ENCODE results near the gene NRAP. TPM values are rescaled to one million over a fixed set of nuclear protein-coding genes. Genes with fewer than 3 reads are reported as not detected.

The NRAP gene, protein sequence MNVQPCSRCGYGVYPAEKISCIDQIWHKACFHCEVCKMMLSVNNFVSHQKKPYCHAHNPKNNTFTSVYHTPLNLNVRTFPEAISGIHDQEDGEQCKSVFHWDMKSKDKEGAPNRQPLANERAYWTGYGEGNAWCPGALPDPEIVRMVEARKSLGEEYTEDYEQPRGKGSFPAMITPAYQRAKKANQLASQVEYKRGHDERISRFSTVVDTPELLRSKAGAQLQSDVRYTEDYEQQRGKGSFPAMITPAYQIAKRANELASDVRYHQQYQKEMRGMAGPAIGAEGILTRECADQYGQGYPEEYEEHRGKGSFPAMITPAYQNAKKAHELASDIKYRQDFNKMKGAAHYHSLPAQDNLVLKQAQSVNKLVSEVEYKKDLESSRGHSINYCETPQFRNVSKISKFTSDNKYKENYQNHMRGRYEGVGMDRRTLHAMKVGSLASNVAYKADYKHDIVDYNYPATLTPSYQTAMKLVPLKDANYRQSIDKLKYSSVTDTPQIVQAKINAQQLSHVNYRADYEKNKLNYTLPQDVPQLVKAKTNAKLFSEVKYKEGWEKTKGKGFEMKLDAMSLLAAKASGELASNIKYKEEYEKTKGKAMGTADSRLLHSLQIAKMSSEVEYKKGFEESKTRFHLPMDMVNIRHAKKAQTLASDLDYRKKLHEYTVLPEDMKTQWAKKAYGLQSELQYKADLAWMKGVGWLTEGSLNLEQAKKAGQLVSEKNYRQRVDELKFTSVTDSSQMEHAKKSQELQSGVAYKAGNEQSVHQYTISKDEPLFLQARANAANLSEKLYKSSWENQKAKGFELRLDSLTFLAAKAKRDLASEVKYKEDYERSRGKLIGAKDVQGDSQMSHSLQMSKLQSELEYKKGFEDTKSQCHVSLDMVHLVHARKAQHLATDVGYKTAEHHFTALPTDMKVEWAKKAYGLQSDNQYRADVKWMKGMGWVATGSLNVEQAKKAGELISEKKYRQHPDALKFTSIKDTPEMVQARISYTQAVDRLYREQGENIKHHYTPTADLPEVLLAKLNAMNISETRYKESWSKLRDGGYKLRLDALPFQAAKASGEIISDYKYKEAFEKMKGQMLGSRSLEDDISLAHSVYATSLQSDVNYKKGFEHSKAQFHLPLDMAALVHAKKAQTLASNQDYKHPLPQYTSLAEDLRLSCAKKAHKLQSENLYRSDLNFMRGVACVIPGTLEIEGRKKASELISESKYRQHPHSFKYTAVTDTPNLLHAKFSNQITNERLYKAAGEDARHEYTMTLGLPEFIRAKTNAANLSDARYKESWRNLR (N-terminal part only)
- polyA plus RNA-seq (2013, experiment 1 of 2) = not detected
- not detected for polyA plus RNA-seq (2013, experiment 2 of 2)

DNA sequence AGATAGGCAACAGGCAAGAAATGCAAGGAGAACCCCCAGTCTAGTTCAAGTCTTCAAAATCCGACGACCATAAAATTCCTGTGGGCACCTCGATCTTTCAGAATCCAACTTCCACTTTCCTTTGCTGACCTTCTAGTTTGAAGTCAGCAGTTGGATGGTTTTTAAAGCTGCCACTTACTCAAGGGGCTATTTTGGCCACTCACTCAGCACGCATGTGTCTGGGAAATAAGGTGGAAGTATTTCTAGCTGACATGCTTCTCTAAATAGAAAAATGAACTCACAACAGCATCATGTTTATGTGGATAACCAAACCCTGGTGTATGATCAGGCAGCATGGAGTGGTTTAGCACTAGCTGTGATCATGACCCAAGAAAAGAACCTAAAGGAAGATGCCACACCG lies at the start of gene NRAP:
Gene NRAP (minus strand): TSS at position 134 of the 400 bp plus-strand sequence. CDS start 159 bp downstream, outside the sequence.
- no peak within 1 kb of the TSS for H2BK120ac ChIP-seq (ENCODE audit: low read depth, low read length)
- no peak within 1 kb of the TSS for H2AFZ ChIP-seq (ENCODE audit: low read depth, low read length)
- WGBS = no CpG with 5 or more reads among the region's 5 CpGs

DNA sequence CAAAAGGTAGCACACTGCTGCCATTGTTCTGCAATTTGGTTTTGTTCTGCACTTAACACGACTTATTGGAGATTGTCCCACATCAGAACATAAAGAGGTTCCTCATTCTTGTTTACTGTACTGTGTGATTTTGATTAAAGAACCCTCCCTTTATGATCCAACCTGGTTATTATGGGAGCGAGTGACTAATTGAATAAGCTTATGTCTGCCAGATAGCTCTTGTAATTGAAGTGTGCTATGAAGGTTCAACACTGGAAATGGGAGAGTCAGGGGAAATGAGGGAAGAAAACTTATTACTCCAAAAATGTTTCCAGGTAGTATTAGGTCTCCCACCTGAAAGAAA lies 49.8 kb upstream of the NRAP start:
- WGBS = no CpG with 5 or more reads among the region's 2 CpGs
- no peak overlapping the region for H3K9ac ChIP-seq (ENCODE audit: low read length)

More for the DNA sequence above, at the start of gene NRAP:
- Histone ChIP-seq H3K4me1 (ENCODE audit: control insufficient read depth, insufficient read depth, low read depth, low read length) (peaks cover 2% of the 10 kb centered on the region), H2AK5ac (ENCODE audit: low read length, severe bottlenecking) (no peak within 1 kb of the TSS), H3K4me2 (ENCODE audit: low read length, poor library complexity, severe bottlenecking) (no peak within 1 kb of the TSS), H3K27ac (ENCODE audit: low read length, poor library complexity, severe bottlenecking) (no peak within 1 kb of the TSS), H2BK15ac (ENCODE audit: low read depth, poor library complexity, severe bottlenecking) (no peak within 1 kb of the TSS), H3K36me3 (ENCODE audit: control insufficient read depth in 1 of 2, insufficient read depth in 2 of 2, low read depth in 1 of 2, low read length in 2 of 2) (no peaks in the 10 kb centered on the region), H3K4ac (ENCODE audit: low read depth in 1 of 2, low read length in 2 of 2) (no peak within 1 kb of the TSS), H2BK5ac (ENCODE audit: low read depth, low read length, poor library complexity, severe bottlenecking) (no peak within 1 kb of the TSS), H3K23ac (ENCODE audit: low read length in 2 of 2) (no peak within 1 kb of the TSS), H3K4me3 (ENCODE audit: insufficient read depth in 1 of 2, low read depth in 1 of 2, low read length in 2 of 2) (no peak within 1 kb of the TSS), H2BK12ac (ENCODE audit: low read length in 2 of 2) (no peak within 1 kb of the TSS), H3K9ac (ENCODE audit: low read length) (no peak within 1 kb of the TSS), H3K79me1 (replicated peaks; ENCODE audit: low read length, poor library complexity, severe bottlenecking) (no peaks in the 10 kb centered on the region), H3K18ac (ENCODE audit: low read depth in 1 of 2, low read length in 2 of 2) (no peak within 1 kb of the TSS), H4K8ac (ENCODE audit: low read length) (no peak within 1 kb of the TSS), H4K91ac (ENCODE audit: low read length) (no peak within 1 kb of the TSS), H3K27me3 (ENCODE audit: control insufficient read depth in 1 of 2, insufficient read depth in 1 of 2, low read length in 2 of 2) (no peaks in the 10 kb centered on the region), H3K9me3 (ENCODE audit: control insufficient read depth, low read length) (no peaks in the 10 kb centered on the region), H3K14ac (ENCODE audit: low read length in 2 of 2) (no peak within 1 kb of the TSS)
- no peak for DNase-seq

DNA sequence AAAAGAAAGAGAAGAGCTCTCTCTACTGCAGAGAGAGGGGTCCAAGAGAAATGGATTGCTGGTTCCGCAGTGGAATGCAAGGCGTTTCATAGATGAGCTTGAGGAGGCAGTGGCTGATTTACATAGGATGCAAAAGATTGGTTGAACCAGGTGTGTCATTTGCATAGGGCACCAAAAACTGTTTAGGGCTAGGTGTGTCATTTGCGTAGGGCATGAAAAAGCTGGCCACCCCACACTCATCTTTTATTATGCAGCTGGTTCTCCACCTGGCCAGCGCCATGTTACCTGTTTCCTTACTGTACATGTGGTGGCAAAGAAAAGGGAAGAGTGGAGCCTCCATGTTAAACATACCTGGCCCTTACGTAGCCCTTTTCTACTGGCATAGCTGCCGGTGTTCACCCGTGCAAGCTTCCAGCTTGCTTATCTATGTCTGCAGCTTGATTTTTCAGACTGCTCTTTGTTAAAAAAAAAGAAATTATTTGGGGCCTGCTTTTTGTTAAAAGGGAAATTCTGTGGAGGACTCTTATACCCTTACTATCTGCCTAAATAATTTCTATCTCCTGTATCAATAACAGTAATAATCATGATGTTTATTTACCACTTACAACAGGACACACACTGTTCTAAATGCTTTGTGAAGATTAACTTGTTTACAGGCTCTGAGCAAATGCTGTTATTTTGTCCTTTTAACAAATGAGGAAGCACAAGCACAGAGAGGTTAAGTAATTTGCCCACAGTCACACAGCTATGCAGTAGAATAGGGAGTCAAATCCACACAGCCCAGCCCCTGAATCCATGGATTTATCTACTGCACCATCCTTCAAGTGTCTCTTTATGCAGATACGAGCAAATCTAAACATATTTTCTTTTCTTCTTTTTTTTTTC lies 49.2 kb upstream of the NRAP start:
- Histone ChIP-seq H3K27me3 (ENCODE audit: control insufficient read depth in 1 of 2, insufficient read depth in 1 of 2, low read length in 2 of 2) (no peaks in the 10 kb centered on the region), H2BK120ac (ENCODE audit: low read depth, low read length) (no peak overlapping the region), H3K23ac (ENCODE audit: low read length in 2 of 2) (no peak overlapping the region), H2BK12ac (ENCODE audit: low read length in 2 of 2) (no peak overlapping the region), H3K4me2 (ENCODE audit: low read length, poor library complexity, severe bottlenecking) (no peak overlapping the region), H2AK5ac (ENCODE audit: low read length, severe bottlenecking) (no peak overlapping the region), H3K4ac (ENCODE audit: low read depth in 1 of 2, low read length in 2 of 2) (no peak overlapping the region), H3K27ac (ENCODE audit: low read length, poor library complexity, severe bottlenecking) (no peak overlapping the region), H3K9ac (ENCODE audit: low read length) (no peak overlapping the region), H3K14ac (ENCODE audit: low read length in 2 of 2) (no peak overlapping the region), H4K91ac (ENCODE audit: low read length) (no peak overlapping the region), H2BK5ac (ENCODE audit: low read depth, low read length, poor library complexity, severe bottlenecking) (no peak overlapping the region), H2AFZ (ENCODE audit: low read depth, low read length) (no peak overlapping the region), H3K36me3 (ENCODE audit: control insufficient read depth in 1 of 2, insufficient read depth in 2 of 2, low read depth in 1 of 2, low read length in 2 of 2) (peaks cover 14 to 40% of the 10 kb centered on the region in 2 experiments), H3K9me3 (ENCODE audit: control insufficient read depth, low read length) (no peaks in the 10 kb centered on the region), H3K4me3 (ENCODE audit: insufficient read depth in 1 of 2, low read depth in 1 of 2, low read length in 2 of 2) (no peak overlapping the region), H3K4me1 (ENCODE audit: control insufficient read depth, insufficient read depth, low read depth, low read length) (peaks cover 12% of the 10 kb centered on the region), H3K79me1 (replicated peaks; ENCODE audit: low read length, poor library complexity, severe bottlenecking) (peaks cover 25% of the 10 kb centered on the region), H4K8ac (ENCODE audit: low read length) (no peak overlapping the region), H3K18ac (ENCODE audit: low read depth in 1 of 2, low read length in 2 of 2) (no peak overlapping the region), H2BK15ac (ENCODE audit: low read depth, poor library complexity, severe bottlenecking) (no peak overlapping the region)
- WGBS = 89% methylated on average over 8 of the region's 8 CpGs
- no peak for DNase-seq

More for the DNA sequence above, 49.8 kb upstream of the NRAP start:
- no peak overlapping the region for H4K91ac ChIP-seq (ENCODE audit: low read length)
- DNase-seq = no peak
- no peak overlapping the region for H3K4me2 ChIP-seq (ENCODE audit: low read length, poor library complexity, severe bottlenecking)
- H2BK120ac ChIP-seq (ENCODE audit: low read depth, low read length) = no peak overlapping the region
- no peak overlapping the region for H2BK5ac ChIP-seq (ENCODE audit: low read depth, low read length, poor library complexity, severe bottlenecking)
- no peak overlapping the region for H3K23ac ChIP-seq (ENCODE audit: low read length in 2 of 2)
- no peak overlapping the region for H2BK12ac ChIP-seq (ENCODE audit: low read length in 2 of 2)
- H2AFZ ChIP-seq (ENCODE audit: low read depth, low read length) = no peak overlapping the region
- H3K14ac ChIP-seq (ENCODE audit: low read length in 2 of 2) = no peak overlapping the region
- no peak overlapping the region for H2AK5ac ChIP-seq (ENCODE audit: low read length, severe bottlenecking)
- no peak overlapping the region for H2BK15ac ChIP-seq (ENCODE audit: low read depth, poor library complexity, severe bottlenecking)
- H3K9me3 ChIP-seq (ENCODE audit: control insufficient read depth, low read length) = no peaks in the 10 kb centered on the region
- no peak overlapping the region for H3K4ac ChIP-seq (ENCODE audit: low read depth in 1 of 2, low read length in 2 of 2)
- H4K8ac ChIP-seq (ENCODE audit: low read length) = no peak overlapping the region
- no peak overlapping the region for H3K18ac ChIP-seq (ENCODE audit: low read depth in 1 of 2, low read length in 2 of 2)
- H3K36me3 ChIP-seq (ENCODE audit: control insufficient read depth in 1 of 2, insufficient read depth in 2 of 2, low read depth in 1 of 2, low read length in 2 of 2) = peaks cover 14 to 42% of the 10 kb centered on the region in 2 experiments
- no peaks in the 10 kb centered on the region for H3K27me3 ChIP-seq (ENCODE audit: control insufficient read depth in 1 of 2, insufficient read depth in 1 of 2, low read length in 2 of 2)
- peaks cover 26% of the 10 kb centered on the region for H3K79me1 ChIP-seq (replicated peaks; ENCODE audit: low read length, poor library complexity, severe bottlenecking)
- no peak overlapping the region for H3K4me3 ChIP-seq (ENCODE audit: insufficient read depth in 1 of 2, low read depth in 1 of 2, low read length in 2 of 2)
- H3K27ac ChIP-seq (ENCODE audit: low read length, poor library complexity, severe bottlenecking) = no peak overlapping the region
- H3K4me1 ChIP-seq (ENCODE audit: control insufficient read depth, insufficient read depth, low read depth, low read length) = peaks cover 12% of the 10 kb centered on the region
